RPMI7951 (cell line): ENCODE measurements around the gene TAOK3. TPM values are rescaled to one million over a fixed set of nuclear protein-coding genes. Genes with fewer than 3 reads are reported as not detected.
"Not testable (repeated sequence)": the region's sequence is repeated elsewhere in the genome, so short reads cannot be mapped to it uniquely, and the experiment has no call there.

Experiments used
- DNase-seq: peaks from one replicate; pipeline ENCODE4 v3.0.0-alpha.2; 2012; ENCODE audit warnings: low read depth
- total RNA-seq: library from RNA; depleted of rRNA; stranded (reverse); fragments of >200 nt; shearing (Covaris generic); gene quantifications from 2 replicates; pipeline ENCODE4 v1.2.3, GENCODE V29; 2014

TAOK3 gene
- total RNA-seq, 1 experiment from 2014 or later = 22.6 TPM

DNA sequence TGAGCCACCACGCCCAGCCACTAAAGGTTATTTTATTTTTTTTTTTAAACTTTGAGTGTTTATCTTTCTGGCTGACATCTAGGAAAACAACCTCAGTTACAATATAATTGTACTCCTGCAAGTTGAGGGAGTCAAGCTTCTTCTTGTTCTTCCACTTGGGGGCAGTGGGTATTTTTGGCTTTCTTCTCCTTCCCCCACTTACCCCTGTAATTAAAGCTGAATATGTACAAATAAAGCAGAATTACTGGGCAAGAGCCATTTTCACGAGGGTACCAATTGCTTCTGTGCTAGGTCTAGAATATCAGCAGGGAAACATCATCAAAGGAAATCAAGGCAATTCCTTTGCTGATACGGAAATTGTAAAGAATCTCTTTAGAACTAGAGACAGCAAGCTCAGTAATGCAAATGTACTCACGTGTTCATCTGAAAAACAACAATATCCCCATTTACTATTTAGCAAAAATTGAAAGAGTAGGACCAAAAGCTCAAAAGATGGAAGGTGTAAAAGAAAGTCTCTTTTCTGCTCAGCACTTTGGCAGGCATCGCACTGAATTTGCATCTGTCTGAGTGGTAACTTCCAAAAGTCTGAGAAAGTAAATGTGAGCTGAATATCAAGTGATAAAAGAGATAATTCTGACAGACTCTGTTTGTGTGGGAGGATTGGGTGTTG, 72.8 kb downstream of the TAOK3 start:
- no peak for DNase-seq

- DNase-seq = no peak
These were observed 75.4 kb downstream of the TAOK3 start for GRCh38 chr12:118297284-118297683.

- DNase-seq = no peak
These were observed 79.9 kb downstream of the TAOK3 start for GRCh38 chr12:118292836-118293235.

DNA sequence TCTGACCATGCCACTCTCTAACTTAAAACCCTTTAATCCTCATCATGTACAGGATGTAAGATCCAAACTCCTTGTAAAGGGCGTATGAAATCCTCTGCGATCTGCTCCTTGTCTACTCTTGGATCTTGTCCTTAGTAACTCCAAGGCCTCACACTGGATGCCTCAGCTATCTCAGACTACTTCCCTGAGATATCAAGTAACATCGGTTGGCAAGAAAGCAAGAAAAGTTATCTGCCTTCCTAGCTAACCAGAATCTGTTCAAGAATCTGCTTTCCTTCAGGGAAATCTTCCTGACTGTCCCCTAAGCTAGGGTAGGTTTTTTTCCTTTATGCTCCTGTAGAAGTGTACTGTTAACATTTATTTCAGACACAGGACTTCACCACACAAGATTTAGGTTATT, 82.6 kb downstream of the TAOK3 start:
- peak; percentile 11 for DNase-seq

GRCh38 chr12:118288174-118288573, 84.5 kb downstream of the TAOK3 start:
- no peak for DNase-seq

DNA sequence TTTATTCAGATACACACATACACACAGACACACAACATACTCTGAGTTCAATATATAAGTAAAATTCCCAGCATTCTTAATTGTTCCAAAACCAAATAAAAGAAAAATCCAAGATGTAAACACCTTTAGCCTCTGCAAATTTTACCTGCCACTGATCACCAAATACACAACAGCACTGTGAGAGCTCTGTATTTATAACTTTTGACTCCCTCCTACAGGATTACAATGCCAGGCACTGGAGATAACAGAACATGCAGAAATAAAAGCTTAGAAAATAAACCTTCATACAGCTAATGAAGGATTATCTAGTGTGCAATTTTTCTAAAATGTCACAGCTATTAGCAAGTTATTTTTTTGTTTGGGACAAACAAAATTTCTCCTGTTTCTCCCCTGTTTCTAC, 85.0 kb downstream of the TAOK3 start:
- no peak for DNase-seq

- no peak for DNase-seq
These were observed 89.9 kb downstream of the TAOK3 start for GRCh38 chr12:118282767-118283166.

- DNase-seq = not testable (repeated sequence)
These were observed 94.4 kb downstream of the TAOK3 start for GRCh38 chr12:118278288-118278687.

DNA sequence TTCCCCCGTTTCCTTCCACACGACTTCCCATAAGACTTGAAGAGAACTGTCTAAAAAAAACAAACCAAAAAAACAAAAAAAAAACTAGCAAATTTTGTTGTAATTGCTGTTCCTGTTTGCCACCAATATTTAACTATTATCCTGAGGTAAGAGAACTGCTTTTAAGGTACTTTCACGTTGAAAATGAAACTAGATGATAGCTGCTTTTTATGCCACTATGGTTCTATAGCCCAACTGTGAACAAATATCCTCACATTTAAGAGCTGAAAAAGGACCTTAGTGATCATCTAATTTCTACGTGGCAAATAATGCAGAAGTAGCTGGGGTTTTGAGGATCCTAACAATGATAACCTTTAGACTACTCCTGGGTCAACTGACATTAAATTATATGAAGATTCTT, 98.6 kb downstream of the TAOK3 start:
- DNase-seq = no peak

GRCh38 chr12:118271770-118272417, 100.8 kb downstream of the TAOK3 start:
- no peak for DNase-seq

- no peak for DNase-seq
These were observed 101.5 kb downstream of the TAOK3 start for GRCh38 chr12:118271183-118271582.

DNA sequence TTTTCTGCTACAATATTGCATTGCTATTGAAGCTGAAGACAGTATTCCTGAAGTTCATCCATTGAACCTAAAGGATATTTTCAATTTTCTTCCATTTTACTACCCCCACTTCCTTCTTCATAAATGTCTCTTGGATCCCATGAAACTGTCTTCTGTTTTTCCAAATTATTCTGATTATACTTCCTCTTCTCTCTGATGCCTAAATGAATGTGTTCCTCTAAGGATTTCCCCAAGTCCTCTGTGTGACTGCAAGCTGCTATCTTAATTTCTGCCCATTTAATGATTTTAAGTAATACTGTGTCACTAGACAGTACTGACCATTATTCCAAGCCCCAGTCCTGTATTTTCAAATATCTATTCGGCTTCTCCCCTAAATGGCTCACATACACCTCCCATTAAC, 102.9 kb downstream of the TAOK3 start:
- DNase-seq = no peak

GRCh38 chr12:118259079-118259478, 113.6 kb downstream of the TAOK3 start:
- peak; percentile 30 for DNase-seq

DNA sequence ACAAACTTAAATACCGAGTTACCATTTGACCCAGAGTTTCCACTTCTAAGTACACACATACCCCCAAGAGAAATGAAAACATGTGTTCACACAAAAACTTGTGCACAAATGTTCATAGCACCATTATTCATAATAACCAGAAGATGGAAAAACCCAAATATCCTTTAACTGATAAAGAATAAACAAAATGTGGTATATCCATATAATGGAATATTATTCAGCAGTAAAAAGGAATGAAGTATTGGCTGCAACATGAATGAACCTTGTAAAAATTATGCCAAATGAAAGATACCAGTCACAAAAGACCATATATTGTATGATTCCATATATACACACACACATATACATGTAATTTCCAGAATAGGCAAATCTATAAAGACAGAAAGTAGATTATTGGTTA, 116.4 kb downstream of the TAOK3 start:
- DNase-seq = no peak

GRCh38 chr12:118249547-118249946, 123.2 kb downstream of the TAOK3 start:
- no peak for DNase-seq

- not testable (repeated sequence) for DNase-seq
These were observed 126.8 kb downstream of the TAOK3 start for GRCh38 chr12:118245886-118246285.

DNA sequence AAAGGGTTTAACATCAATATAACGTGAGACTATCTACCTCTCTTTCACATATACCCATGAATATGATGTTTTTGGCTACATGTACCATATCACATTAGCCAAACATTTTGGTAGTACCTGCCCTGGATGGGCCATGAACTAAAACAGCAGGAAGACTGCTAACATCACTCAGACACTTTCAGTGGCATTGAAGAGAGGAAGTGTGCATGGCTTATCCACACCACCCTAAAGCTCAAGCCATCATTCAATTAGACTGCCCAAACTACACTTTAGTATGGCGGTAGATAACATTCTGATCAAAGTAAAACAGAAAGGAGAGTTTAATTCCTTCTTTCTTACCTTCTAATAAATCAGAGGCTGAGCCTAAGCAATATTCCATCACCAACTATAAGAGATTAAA, 133.8 kb downstream of the TAOK3 start:
- DNase-seq = no peak

- peak; percentile 1 for DNase-seq
These were observed 134.8 kb downstream of the TAOK3 start for GRCh38 chr12:118237908-118238307.

GRCh38 chr12:118237052-118237665, 135.5 kb downstream of the TAOK3 start:
- DNase-seq = no peak

- no peak for DNase-seq
These were observed 152.0 kb downstream of the TAOK3 start for GRCh38 chr12:118220702-118221101.

DNA sequence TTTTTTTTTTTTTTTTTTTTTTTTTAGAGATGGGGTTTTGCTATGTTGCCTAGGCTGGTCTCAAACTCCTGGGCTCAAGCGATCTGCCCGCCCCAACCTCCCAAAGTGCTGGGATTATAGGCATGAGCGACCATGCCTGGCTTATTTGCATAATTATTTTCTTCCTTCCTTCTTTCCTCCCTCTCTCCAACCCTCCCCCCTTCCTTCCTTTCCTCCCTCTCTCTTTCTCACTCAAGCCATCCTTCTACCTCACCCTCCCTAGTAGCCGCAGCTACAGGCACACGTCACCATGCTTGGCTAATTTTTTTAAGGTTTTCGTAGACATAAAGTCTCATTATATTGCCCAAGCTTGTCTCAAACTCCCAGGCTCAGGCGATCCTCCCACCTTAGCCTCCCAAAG, 152.9 kb downstream of the TAOK3 start:
- no peak for DNase-seq

DNA sequence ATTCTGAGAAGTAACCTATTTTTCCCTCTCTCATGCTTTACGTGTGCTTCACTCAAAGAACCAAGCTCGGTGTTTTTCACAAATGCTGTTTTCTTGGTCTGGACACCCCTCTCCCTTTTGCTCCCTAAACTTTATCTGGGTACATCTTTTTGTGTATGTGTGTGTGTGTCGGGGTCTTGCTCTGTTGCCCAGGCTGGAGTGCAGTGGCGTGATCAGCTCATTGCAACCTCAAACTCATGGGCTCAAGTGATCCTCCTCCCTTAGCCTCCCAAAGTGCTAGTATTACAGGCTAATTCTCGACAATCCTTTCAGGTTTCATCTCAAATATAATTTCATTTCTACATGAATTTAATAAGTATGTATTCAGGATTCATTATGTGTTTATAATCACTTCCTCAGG, 153.6 kb downstream of the TAOK3 start:
- no peak for DNase-seq

DNA sequence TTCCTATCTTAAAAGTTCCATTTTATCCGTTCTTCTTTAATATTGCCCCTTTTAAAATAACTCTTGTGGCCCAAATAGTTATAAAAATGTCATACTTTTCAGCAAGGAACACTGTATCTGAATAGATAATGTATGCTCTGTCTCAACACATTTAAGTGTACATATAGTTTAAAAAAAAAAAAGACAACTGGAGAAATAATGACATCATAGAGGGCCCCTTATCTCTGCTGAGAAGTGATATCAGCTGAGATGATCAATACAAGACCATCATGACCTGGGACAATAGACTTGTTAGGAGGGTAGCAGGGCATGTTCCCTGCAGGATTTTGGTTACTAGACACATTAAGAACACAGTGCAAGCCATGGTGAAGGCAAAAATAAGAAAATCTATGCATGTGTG, 159.3 kb downstream of the TAOK3 start:
- DNase-seq = no peak
